ENCODE measurements around the gene MACROD1.
A peak's percentile ranks its signal among the peaks of the same experiment; 100 is the strongest.

DNA sequence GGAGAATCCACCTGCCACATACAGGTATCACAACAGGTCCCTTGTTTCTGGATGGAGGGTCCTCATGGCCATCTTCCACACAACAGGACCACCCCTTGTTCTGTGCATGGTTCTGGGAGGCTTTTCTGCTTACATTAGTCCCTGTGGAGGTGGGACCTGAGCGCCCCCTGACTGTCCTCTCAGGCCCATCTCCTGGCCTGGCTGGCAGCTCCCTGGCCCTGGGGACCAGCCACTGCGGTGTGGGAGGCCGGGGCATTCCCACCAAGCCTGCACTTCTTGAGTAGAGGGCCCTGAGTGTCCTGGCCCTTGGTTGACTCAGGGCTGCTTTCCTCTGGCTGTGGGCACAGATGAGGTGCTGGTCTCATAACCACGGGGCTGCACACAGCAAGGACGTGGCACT is 186.5 kb downstream of the MACROD1 start:
- peak in 1 of 2 donors; percentile 30 for TF ChIP-seq POLR2A (IDR thresholded peaks at IDR 0.05)
- TF ChIP-seq, protein P1, sequence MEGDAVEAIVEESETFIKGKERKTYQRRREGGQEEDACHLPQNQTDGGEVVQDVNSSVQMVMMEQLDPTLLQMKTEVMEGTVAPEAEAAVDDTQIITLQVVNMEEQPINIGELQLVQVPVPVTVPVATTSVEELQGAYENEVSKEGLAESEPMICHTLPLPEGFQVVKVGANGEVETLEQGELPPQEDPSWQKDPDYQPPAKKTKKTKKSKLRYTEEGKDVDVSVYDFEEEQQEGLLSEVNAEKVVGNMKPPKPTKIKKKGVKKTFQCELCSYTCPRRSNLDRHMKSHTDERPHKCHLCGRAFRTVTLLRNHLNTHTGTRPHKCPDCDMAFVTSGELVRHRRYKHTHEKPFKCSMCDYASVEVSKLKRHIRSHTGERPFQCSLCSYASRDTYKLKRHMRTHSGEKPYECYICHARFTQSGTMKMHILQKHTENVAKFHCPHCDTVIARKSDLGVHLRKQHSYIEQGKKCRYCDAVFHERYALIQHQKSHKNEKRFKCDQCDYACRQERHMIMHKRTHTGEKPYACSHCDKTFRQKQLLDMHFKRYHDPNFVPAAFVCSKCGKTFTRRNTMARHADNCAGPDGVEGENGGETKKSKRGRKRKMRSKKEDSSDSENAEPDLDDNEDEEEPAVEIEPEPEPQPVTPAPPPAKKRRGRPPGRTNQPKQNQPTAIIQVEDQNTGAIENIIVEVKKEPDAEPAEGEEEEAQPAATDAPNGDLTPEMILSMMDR (IDR thresholded peaks at IDR 0.05) = no peak

Data from adrenal gland (tissue), 5 donors.